ENCODE measurements around the gene WDR20.
"Not testable (repeated sequence)": the region's sequence is repeated elsewhere in the genome, so short reads cannot be mapped to it uniquely, and the experiment has no call there.

Gene WDR20

GRCh38 chr14:102139286-102140026 lies at the start of gene WDR20:
Gene WDR20, plus strand, starts transcription at chr14:102139897. Its CDS starts 27 bp downstream, at chr14:102139924.
- peak; percentile 100 for DNase-seq

- DNase-seq, result no peak
Measured at GRCh38 chr14:102090713-102091112, 49.0 kb upstream of the WDR20 start.

GRCh38 chr14:102092806-102093205 lies 46.9 kb upstream of the WDR20 start:
- DNase-seq, result no peak

GRCh38 chr14:102094101-102094500 lies 45.6 kb upstream of the WDR20 start:
- no peak for DNase-seq

GRCh38 chr14:102095231-102095870 lies 44.3 kb upstream of the WDR20 start:
- no peak for DNase-seq

- DNase-seq, result no peak
Measured at GRCh38 chr14:102095871-102096568, 43.7 kb upstream of the WDR20 start.

GRCh38 chr14:102096569-102097188 lies 43.0 kb upstream of the WDR20 start:
- peak; percentile 84 for DNase-seq

- no peak for DNase-seq
Measured at GRCh38 chr14:102097441-102098135, 42.1 kb upstream of the WDR20 start.

GRCh38 chr14:102103062-102103695 lies 36.5 kb upstream of the WDR20 start:
- no peak for DNase-seq

- DNase-seq, result no peak
Measured at GRCh38 chr14:102105369-102105768, 34.3 kb upstream of the WDR20 start.

- not testable (repeated sequence) for DNase-seq
Measured at GRCh38 chr14:102109332-102109731, 30.4 kb upstream of the WDR20 start.

- no peak for DNase-seq
Measured at GRCh38 chr14:102111101-102111500, 28.6 kb upstream of the WDR20 start.

- DNase-seq, result no peak
Measured at GRCh38 chr14:102116361-102117180, 23.1 kb upstream of the WDR20 start.

GRCh38 chr14:102117852-102118251 lies 21.8 kb upstream of the WDR20 start:
- no peak for DNase-seq

- no peak for DNase-seq
Measured at GRCh38 chr14:102120888-102121287, 18.8 kb upstream of the WDR20 start.

GRCh38 chr14:102121567-102121966 lies 18.1 kb upstream of the WDR20 start:
- no peak for DNase-seq

GRCh38 chr14:102124419-102124818 lies 15.3 kb upstream of the WDR20 start:
- DNase-seq, result no peak

- no peak for DNase-seq
Measured at GRCh38 chr14:102125546-102125945, 14.2 kb upstream of the WDR20 start.

- no peak for DNase-seq
Measured at GRCh38 chr14:102126807-102127455, 12.8 kb upstream of the WDR20 start.

GRCh38 chr14:102131741-102132140 lies 8.0 kb upstream of the WDR20 start:
- DNase-seq, result no peak

- DNase-seq, result not testable (repeated sequence)
Measured at GRCh38 chr14:102134021-102134420, 5.7 kb upstream of the WDR20 start.
